GF-D8 (cell line): ENCODE data around the gene PRRT1B.
A peak's percentile ranks its signal among the peaks of the same experiment; 100 is the strongest.

Experiments
- DNase-seq: peaks from one replicate; lab custom pipeline; 2025; lab: John Stamatoyannopoulos, UW

PRRT1B gene

DNA sequence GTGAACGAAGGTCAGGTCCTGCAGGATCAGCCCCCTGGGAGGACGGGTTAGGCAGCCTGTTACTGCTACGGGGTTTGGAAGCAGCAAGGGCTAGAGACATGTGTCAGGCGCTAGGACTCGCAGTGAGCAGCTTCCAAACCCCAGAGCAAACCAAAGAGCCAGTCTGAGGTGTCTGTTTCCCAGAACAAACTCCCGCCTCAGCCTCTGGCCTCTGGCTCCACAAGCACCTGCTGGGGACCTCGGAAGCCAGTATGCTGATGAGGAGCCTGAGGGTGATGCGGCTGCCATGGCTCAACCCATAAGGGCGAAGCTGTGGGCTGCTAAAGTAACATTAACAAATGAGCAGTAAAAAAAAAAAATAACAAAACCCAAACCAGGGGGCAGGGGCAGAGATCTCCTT, 35.0 kb downstream of the PRRT1B start:
- DNase-seq, result no peak

DNA sequence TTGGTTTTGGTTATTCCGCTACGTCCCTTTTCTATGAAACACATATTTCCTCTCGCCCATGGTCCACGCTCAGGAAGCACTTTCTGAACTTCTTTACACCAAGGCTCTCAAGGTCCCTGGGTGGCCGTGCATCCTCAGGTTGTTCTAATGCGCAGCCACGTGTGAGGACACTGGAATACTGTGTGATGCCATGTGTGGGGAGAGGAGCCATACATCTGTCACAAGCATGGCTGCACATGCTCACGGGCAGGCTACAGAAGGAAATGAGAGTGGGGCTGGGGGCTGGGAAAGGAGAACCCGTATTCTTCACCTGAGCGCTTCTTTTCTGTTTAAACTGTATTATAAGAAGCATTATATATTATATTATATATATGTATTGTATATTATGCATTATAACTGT, 36.7 kb downstream of the PRRT1B start:
- no peak for DNase-seq

DNA sequence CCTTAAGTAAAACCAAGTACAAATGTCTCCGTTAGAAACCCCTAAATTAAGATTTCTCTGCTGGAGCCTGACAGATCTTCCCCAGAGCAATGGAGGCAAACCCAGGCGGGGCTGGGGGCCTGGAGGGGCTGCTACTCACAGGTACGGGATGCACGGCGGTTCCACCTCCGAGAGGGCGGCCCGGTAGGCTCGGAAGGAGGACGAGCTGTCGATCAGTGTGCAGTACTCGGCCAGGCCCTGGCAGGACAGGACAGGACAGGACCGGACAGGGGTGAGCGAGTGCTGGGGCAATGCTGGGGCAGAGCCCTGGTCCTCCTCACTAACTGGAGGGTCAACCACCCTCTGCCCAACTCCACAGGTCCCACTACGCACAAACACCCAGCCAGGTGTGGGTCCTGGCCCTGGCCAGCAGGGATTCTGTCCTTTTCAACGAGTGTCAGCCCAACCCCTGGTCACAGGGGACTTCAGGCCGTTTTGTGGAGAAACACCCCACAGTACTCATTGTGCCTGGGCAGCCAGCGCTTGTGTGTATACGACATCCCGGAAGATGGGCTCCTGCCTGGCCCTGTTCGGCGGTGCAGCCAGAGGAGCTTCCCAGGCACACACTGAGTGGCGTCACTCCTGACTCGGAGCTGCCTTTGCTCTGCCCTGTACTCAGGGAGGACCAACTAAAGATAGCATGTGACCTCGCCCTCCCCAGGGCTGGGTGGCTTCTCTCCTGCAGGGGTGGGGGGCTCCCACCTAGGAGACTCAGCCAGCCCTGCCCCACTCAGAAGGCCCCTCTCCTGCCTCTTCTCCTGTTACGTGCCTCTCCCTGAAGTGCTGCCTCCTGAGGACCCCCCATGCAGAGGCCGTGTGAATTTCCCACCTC, 37.4 kb downstream of the PRRT1B start:
- no peak for DNase-seq

DNA sequence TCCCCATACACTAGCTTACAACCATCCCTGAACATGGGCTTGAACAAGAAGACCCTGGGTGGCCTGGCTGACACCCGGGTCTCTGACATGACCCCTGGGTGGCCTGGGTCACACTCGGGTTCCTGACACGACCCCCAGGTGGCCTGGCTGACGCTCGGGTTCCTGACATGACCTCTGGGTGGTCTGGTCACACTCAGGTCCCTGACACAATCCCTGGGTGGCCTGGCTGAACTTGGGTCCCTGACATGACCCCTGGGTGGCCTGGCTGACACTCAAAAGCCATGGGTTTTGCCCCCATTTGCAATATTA, 38.0 kb downstream of the PRRT1B start:
- no peak for DNase-seq

DNA sequence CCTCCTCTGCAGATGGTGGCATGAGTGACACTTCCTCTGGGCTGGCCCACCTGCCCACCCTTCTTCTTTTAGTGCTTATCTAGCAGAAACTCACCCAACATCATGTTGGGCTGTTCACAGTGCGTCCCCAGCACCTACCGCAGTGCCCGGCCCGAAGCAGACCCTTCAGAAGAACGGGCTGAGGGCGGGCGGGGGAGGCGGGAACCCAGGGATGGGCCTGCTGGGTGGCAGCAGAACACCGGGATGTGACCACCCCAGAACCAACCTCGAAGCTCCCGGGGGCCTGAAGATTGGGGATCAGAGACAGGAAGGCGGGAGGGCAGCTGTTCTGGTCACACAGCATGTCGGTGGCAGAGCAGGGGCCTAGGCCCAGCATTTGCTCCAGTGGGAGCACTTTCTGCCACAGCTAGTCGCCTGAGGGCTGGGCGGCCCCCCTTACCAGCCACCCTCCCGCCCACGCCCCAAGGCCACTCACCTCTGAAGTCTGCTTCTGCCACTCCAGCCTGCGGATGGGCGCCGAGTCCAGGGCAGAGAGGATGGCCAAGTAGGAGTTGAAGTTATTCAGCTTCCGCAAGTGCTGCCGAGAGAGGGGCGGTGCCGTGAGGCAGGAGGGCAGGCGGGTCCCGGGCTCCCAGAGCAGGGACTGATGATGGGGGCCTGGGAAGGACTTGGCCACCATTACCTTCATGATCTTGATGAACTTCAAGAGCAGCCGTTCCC, 38.7 kb downstream of the PRRT1B start:
- DNase-seq, result no peak

DNA sequence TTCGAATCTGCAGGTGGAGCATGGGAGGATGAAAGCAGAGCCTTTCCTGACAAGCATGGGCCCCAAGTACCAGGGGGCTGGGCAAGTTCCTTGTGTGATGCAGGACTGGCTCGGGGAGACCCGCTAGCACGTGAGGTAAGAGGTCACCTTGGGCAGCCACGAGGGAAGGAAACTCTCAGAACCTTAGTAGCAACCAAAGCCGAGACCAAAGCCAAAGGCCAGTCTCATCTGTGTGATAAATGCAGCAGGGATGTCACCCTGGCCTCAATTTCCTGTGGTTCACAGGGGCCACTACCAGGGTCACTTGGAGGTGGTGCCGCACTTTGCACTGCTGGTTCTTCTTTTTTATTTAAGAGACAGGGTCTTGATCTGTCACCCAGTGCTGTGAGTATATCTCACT, 39.5 kb downstream of the PRRT1B start:
- peak; percentile 60 for DNase-seq

DNA sequence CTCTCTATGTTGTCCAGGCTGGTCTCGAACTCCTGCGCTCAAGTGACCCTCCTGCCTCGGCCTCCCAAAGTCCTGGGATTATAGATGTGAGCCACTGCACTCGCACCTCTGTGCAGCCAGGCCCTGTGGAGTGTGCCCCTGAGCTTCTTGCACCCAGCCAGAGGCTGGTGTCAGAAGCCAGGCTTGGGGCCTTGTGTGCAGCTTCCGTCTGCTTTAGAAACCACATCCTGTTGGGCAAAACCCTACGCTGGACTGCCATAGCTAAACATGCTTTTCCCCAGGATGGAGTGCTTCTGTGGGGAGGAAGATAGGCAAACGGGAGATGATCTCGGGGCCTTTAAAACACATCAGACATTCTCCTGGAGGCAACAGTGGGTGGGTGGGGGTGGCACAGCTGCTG, 40.1 kb downstream of the PRRT1B start:
- DNase-seq, result peak; percentile 90

DNA sequence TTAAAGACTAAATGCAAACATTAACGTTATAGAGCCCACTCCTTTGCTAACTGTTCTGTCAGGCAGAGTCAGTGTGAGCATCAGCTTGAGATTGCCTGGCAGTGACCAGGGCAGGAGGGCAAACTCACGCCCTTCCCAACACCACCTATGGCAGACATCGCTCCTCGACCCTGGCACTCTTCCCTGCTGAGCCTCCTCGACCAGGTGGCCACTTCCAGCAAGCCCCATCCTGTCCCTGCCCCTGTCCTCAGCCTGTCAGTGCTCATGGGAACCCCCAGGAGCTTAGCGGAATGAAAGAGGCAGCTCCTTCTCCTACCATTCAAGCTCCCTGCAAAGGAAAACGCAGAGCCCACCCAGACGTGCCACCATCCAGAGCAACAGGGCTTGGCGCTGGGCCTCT, 42.0 kb downstream of the PRRT1B start:
- DNase-seq, result no peak

DNA sequence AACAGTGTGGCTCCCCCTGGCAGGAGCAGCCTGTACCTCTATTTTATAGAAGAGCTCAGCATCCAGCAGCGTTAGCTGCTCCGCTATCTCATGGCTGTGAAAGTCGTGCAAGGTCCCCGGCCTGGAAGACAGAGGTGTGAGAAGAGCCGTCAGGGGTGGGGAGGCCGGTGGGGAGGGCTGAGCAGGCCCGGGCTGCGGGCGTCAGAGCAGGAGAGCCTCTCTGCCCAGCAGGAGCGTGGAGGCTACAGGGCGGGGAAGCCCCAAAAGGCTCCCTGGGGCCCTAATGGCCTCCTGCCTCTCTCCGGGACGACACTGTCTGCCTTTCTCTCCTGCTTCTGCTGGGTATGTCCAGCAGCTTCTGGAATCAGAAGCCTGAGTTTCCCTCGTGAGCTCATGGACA, 42.6 kb downstream of the PRRT1B start:
- no peak for DNase-seq

DNA sequence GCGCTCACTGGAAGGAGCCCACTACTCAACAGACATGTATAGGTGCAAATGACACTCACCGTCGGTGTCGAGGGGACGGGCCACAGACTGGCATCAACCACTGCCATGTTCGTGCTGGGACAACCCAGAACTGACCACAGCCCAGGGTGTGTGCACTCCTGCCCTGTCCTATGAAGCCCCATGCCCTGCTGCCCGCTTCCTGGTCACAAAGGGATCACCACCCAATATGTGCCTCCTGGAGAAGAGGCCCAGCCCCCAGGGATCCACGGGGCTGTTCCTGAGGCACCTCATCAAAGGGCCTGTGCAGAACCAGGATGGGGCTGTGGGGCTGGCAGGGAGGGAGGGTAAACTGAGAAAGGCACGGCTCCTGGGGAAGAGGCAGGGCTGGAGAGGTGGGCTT, 43.1 kb downstream of the PRRT1B start:
- DNase-seq, result no peak

DNA sequence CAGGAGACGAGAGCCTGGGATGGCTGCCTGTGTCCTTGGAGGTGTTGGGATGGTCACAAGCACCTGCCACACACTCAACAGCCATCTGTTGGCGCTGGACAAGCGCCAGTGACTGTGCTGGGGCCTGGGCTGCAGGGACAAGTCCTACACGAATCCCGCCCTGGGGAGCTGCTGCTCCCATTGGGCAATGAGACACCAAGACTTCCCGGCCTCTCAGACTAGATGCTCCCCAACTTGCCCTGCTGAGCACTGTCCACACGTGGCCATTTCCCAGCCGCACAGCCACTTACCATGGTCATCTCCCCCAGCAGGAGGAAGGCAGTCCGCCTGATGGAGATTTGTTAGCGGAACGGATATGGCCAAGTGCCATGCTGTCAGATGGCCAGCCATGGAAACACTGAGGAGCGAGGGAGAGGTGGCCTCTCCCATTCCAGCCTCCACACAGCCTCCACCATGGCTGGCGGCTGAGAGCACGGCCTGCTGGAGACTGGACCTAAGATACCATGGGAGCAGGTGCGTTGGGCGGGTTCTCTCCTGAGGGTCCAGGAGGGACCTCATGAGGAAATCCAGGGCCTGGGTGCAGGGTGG, 43.9 kb downstream of the PRRT1B start:
- no peak for DNase-seq

DNA sequence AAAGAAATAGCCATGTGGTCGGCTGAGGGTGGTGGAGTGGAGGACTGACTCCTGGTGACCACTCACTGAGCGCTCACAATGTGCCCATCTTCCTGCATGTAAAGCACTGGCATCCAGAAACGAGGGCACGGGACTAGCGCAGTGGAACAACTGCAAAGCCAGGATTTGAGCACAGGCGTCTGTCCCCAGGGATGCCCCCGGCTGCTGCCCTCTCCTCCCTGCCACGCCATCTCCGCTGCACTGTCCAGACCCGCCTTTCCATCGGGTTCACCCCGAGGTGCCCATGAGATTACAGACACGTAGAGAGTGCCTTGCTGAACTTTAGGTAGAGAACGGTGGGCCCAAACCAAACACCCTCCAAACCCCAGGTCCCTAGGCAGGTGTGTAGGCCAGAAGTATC, 44.7 kb downstream of the PRRT1B start:
- no peak for DNase-seq

DNA sequence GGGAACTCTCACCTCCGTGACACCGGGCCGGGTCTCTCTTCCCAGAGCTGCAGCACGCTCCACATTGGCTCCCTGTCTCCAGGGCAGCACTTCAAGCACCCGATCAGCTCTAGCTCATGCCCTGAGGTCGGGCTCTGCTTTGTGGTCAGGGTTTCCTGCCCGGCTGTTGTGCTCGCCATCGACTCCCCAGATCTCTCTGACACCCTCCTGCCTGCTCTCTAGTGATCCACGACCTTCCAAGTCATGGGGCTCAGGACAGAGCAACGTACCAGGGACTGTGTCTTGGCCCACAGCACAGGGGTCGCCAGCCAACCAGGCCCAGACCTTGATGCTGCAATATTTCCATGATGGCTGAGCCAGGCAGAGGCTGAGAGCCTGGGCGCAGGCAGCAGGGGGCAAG, 45.1 kb downstream of the PRRT1B start:
- DNase-seq, result peak; percentile 63

DNA sequence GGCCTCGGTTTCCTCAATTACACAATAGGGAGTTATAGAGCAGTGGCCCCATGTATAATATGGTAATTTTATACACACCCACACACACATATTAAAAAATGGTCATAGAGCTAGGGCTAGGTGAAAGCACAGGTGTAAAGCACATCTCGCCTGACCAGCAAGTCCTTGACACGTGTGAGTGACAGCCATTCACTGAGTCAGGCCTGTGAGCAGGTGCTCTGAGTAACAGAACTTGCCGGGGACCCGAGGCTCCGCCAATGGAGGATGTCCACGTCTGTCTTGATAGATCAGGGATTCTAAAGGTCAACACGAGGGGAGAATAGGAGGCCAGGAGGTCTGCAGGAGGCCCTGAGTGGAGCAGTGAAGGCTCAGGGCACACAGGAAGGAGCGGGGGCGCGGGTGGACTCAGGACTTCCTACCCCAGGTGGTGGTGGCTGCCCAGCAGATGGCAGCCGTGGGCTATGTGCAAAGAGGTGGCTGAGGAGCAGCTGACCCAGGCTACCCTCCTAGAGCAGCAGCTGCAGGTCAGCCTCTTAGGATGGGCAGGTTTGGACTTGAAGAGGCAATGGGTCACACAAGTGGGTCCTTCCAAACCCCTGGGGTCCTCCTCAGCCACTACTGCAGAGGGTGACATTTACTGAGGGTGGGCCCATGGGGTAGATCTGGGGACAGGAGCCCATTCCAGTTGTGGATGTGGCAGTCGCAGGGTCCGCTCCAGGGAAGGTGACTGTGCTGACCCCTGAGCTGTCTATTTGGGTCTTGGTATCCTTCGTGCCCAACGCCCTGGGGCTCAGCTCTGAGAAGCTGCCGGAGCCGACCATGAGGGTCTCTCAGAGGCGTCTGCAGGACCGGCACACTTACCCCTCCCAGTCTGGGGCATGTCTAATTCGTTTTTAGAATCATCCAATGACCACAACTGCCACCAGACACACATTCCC, 45.9 kb downstream of the PRRT1B start:
- DNase-seq, result peak; percentile 62

DNA sequence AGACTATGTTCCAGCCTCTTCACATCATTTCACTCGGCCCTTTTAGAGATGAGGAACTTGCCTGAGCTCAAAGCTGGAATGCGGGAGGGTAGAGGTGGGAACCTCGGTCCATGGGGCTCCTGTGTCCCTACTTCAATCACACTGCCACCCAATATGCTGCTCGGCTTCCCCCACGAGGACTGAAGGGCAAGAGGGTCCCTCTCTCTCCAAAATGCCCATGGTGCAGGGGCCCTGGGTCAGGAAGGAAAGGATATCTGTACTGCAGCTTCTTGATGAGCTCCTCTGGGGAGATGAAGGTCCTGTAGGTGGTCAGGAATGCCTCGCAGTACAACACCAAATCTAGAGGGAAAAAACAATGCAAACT, 46.5 kb downstream of the PRRT1B start:
- no peak for DNase-seq

DNA sequence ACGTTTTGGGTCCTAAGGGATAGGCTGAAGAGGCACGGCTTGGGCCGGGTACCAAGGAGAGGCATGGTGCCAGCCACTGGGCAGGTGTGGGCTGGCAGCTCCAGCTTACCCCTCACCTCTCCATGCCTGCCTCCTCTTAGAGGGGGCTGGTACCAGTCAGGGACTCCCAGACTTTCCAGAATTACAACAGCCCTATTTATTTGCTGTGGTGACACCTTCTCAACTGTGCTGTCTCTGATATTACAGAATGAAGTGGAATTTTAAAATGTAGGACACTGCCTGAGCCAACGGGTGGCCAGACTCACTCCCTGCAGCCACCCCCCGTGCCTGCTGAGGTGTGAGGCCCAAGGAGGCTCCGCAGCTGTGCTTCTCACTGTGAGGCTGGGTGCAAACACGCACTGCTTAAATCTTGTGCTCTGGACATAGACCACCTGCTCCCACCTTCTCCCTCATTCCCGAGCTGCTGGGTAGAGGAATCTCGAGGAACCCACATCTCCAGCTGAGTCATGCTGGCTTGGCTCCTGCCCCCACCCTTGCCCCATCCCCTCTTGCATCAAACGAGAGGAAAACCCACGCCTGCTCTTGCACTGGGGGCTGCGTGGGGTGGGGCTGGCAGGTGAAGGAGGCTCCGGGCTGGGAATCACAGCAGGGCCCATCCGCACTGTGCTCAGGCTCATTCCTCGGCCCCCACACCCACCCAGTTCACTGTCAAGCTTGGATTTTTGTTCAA, 47.9 kb downstream of the PRRT1B start:
- DNase-seq, result no peak

DNA sequence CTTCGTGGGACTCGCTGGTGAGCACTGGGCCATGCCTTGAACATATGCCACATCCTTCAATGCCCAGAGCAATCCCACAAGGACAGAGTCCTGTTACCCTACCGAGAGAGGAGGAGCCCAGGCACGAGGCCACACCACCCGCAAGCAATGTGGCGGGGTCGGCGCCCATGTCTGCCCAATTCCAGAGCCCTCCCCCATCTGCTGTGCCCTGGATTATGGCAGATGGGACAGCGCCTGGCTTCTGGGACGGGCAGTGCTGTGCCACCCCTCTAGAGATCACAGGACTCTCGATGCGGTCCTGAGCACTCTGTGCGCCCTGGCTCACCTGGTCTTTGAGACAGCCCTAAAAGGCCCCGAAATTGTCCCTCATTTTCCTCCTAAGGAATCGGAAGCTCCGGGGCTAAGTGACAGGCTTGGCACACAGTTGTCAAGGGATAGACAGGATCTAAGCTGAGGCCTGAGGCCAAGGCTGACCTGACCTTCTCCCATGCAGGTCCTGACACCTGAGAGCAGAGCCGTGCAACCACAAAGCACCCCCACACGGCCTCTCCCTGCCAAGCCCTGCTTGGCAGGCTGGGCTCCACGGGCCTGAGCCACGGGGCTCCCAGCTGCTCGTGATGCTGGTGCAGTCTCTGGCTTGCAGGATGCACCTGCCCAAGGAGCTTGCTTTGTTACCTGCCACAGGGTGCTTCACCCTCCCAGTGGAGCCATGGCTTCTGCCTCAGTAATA, 48.8 kb downstream of the PRRT1B start:
- no peak for DNase-seq

DNA sequence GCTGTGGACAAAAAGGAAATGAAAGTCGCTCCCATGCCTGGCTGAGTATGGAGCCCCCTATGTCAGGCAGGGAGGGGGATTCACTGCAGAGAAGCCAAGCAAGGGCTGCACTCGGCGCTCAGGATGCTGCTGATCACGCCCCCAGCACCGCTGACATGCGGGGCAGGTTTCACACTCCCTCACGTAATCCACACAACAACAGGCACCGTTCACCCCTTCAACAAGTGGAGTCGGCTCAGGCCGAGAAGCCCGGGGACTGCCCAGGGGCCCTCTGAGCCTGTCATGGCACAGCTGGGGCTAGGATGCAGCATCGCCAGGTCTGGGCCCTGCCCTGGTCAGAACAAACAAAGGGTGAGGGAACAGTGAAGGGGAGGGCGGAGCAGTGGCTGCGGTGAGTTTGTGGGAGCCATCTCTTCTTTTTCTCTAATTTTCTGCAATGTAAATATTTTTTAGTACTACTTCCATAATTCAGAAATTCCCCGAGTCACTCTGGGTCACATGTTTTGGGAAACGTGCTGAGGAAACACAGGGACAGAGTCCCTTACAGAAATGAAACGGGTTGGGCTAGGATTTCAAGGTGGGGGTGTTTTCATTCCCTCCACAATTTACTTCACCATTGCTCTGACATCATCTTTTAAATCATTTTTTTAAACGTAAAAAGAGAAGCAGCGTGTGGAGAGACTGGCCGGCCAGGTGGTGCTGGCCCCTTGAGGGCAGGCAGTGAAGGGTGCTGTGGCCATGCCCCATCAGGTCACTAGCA, 49.8 kb downstream of the PRRT1B start:
- no peak for DNase-seq

DNA sequence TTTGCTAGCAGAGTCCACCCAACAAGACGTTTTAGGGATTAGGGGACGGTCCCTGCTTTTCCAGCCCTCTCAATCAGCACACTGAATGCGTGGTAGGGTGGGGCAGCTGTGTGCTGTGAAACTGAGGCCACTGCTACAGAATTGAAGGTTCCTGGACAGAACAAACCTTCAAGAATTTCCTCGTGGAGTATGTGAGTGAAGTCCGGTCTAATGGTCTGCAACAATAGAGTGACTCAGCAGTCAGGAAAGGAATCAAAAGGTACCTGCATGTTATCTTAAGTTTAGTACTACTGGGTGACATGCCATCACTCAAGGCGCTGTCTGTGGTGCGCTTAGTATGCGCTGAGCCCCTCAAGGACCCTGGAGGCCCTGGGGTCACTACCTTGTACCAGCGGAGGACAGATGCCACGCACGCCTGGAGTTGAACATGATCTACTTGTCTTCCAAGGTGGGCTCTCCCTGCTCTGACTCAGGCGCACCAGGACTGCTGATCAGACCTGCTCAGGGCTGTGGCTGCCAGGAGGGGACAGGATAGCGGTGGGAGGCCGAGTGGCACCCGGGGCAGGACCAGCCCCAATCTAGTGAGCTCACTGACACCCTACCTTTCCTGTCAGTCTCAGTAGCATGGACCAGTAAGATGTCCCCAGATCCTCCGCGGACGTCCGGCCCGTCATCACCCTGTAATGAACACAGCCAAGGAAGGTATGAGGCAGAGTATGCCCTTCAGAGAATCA, 50.5 kb downstream of the PRRT1B start:
- DNase-seq, result no peak

DNA sequence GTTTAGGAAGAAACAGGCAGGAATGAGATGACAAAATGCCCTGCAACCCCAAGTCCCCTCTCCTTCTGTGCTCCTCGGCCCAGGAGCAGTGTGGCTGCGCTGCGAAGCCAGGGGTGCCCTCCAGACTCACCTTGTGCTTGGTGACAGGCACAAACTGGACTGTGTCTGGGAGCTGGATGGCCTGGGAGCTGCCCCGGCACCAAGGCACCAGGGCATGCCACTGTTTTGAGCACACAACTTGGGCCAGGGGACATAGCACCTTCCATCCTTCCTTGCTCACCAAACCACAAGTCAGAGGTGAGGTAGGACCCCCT, 51.1 kb downstream of the PRRT1B start:
- no peak for DNase-seq
